ENCODE measurements around the gene SIAH1. TPM values are rescaled to one million over a fixed set of nuclear protein-coding genes. Genes with fewer than 3 reads are reported as not detected.
"Not testable (repeated sequence)": the region's sequence is repeated elsewhere in the genome, so short reads cannot be mapped to it uniquely, and the experiment has no call there.

Gene SIAH1
- total RNA-seq, 1 donor from 2014 or later: 34.2 TPM

DNA sequence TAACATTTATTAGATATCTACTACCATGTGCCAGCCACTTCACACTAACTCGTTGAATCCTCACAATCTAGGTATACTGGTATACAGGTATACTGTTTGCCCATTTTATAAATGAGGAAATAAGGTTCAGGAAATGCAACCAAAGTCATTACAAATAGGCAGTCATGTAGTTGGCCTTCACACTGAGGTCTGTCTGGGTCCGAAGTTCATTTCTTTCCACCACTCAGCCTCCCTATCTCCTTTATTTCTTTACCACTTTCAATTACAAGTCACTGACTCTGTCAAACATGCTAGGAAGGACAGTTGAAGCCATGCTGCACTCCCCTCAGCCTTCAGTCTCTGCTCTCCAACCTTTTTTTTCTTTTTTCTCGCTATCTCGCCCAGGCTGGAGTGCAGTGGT, 20.7 kb upstream of the SIAH1 start:
- Mint-ChIP-seq H3K4me1 (ENCODE audit: unreplicated experiment) (peaks cover 6% of the 10 kb centered on the region), H3K9me3 (ENCODE audit: unreplicated experiment) (no peaks in the 10 kb centered on the region), H3K4me3 (ENCODE audit: unreplicated experiment) (no peak overlapping the region), H3K27ac (ENCODE audit: unreplicated experiment) (no peak overlapping the region), H3K27me3 (ENCODE audit: unreplicated experiment) (peaks cover 6% of the 10 kb centered on the region), H3K36me3 (ENCODE audit: low read depth, unreplicated experiment) (no peaks in the 10 kb centered on the region)
- TF ChIP-seq, protein P1, sequence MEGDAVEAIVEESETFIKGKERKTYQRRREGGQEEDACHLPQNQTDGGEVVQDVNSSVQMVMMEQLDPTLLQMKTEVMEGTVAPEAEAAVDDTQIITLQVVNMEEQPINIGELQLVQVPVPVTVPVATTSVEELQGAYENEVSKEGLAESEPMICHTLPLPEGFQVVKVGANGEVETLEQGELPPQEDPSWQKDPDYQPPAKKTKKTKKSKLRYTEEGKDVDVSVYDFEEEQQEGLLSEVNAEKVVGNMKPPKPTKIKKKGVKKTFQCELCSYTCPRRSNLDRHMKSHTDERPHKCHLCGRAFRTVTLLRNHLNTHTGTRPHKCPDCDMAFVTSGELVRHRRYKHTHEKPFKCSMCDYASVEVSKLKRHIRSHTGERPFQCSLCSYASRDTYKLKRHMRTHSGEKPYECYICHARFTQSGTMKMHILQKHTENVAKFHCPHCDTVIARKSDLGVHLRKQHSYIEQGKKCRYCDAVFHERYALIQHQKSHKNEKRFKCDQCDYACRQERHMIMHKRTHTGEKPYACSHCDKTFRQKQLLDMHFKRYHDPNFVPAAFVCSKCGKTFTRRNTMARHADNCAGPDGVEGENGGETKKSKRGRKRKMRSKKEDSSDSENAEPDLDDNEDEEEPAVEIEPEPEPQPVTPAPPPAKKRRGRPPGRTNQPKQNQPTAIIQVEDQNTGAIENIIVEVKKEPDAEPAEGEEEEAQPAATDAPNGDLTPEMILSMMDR (IDR thresholded peaks at IDR 0.05; ENCODE audit: unreplicated experiment): no peak
- no peak for DNase-seq (ENCODE audit: low spot score)

DNA sequence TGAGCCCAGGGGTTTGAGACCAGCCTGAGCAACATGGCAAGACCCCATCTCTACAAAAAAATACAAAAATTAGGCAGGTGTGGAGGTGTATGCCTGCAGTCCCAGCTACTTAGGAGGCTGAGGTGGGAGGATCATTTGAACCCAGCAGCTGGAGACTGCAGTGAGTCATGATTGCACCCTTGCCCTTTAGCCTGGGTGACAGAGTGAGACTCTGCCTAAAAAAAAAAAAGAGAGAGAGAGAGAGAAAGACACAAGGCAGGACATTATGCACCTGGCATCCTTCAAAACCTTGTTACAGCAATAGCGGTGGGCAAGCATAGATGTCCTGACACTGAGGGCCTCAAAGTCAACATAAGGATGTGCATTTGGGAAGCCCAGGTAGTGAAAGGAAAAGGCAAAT, 19.9 kb upstream of the SIAH1 start:
- Mint-ChIP-seq H3K36me3 (ENCODE audit: low read depth, unreplicated experiment) (no peaks in the 10 kb centered on the region), H3K9me3 (ENCODE audit: unreplicated experiment) (no peaks in the 10 kb centered on the region), H3K27ac (ENCODE audit: unreplicated experiment) (no peak overlapping the region), H3K4me3 (ENCODE audit: unreplicated experiment) (no peak overlapping the region), H3K4me1 (ENCODE audit: unreplicated experiment) (peaks cover 6% of the 10 kb centered on the region), H3K27me3 (ENCODE audit: unreplicated experiment) (peaks cover 6% of the 10 kb centered on the region)
- TF ChIP-seq, protein P1 (IDR thresholded peaks at IDR 0.05; ENCODE audit: unreplicated experiment): no peak
- no peak for DNase-seq (ENCODE audit: low spot score)

DNA sequence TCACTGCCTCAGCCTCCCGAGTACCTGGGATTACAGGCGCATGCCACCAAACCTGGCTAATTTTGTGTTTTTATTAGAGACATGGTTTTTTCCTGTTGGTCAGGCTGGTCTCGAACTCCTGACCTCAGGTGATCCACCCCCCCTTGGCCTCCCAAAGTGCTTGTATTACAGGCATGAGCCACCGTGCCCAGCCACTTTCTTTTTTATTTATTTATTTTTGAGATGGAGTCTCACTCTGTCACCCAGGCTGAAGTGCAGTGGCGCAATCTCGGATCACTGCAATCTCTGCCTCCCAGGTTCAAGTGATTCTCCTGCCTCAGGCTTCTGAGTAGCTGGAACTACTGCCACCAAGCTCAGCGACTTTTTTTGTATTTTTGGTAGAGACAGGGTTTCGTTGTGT, 17.3 kb upstream of the SIAH1 start:
- not testable (repeated sequence) for H3K27me3 Mint-ChIP-seq (ENCODE audit: unreplicated experiment); H3K4me3 Mint-ChIP-seq (ENCODE audit: unreplicated experiment); H3K27ac Mint-ChIP-seq (ENCODE audit: unreplicated experiment); DNase-seq (ENCODE audit: low spot score); H3K4me1 Mint-ChIP-seq (ENCODE audit: unreplicated experiment); H3K36me3 Mint-ChIP-seq (ENCODE audit: low read depth, unreplicated experiment); H3K9me3 Mint-ChIP-seq (ENCODE audit: unreplicated experiment)

DNA sequence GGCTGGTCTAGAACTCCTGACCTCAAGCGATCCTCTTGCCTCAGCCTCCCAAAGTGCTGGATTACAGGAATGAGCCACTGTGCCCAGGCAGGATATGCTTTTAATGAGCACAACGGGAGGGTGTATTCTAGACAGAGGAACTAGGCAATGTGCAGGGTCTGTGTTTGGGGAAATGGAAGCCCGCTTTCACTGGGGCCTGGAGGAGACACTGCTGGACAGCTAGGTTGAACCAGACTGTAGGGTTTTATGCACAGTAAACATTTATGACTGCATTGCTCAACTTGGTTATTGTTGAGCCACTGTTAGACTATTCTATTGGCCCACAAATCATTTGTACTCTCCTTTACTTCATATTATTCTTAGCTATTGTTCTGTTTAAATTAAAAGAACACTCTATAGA, 10.2 kb upstream of the SIAH1 start:
- Mint-ChIP-seq H3K9me3 (ENCODE audit: unreplicated experiment) (no peaks in the 10 kb centered on the region), H3K4me1 (ENCODE audit: unreplicated experiment) (peaks cover 5% of the 10 kb centered on the region), H3K4me3 (ENCODE audit: unreplicated experiment) (no peak overlapping the region), H3K27ac (ENCODE audit: unreplicated experiment) (no peak overlapping the region), H3K36me3 (ENCODE audit: low read depth, unreplicated experiment) (no peaks in the 10 kb centered on the region), H3K27me3 (ENCODE audit: unreplicated experiment) (no peaks in the 10 kb centered on the region)
- TF ChIP-seq, protein P1 (IDR thresholded peaks at IDR 0.05; ENCODE audit: unreplicated experiment): no peak
- DNase-seq (ENCODE audit: low spot score): no peak

DNA sequence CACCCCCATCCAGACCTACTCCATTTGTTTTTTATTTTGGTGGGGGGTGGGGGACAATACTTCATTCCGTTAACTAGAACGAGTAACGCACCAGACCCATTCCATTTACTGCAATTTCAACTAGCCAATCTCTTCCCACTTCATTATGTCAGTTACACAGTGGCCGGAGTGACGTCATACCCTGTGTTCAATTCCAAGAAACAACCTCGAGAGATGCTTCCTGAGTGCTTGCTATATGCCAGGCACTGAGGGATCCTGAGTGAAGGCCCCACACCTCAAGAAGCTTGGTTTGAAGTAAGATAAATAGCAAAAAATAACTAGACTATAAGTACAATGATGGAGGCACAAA, 9.1 kb upstream of the SIAH1 start:
- Mint-ChIP-seq H3K4me3 (ENCODE audit: unreplicated experiment) (no peak overlapping the region), H3K27me3 (ENCODE audit: unreplicated experiment) (no peaks in the 10 kb centered on the region), H3K36me3 (ENCODE audit: low read depth, unreplicated experiment) (no peaks in the 10 kb centered on the region), H3K4me1 (ENCODE audit: unreplicated experiment) (peaks cover 5% of the 10 kb centered on the region), H3K9me3 (ENCODE audit: unreplicated experiment) (no peaks in the 10 kb centered on the region), H3K27ac (ENCODE audit: unreplicated experiment) (peak overlapping the region; percentile 7)
- TF ChIP-seq, protein P1 (IDR thresholded peaks at IDR 0.05; ENCODE audit: unreplicated experiment): no peak
- no peak for DNase-seq (ENCODE audit: low spot score)
